Activated CD4-positive, alpha-beta T cell treated with anti-CD3 and anti-CD28 coated beads, Interleukin-2, Interleukin-4, amounts not matched to agents 100 ng/mL and 50 ng/mL, durations not matched to agents 16 hours and 8 hours (primary cell): Measurements from ENCODE around the gene ASPSCR1.

Experiments used
- DNase-seq: peaks from one replicate; pipeline ENCODE4 v3.0.0-alpha.2; 2020; ENCODE audit warnings: low spot score

ASPSCR1 gene

GRCh38 chr17:82013341-82013740, 35.9 kb downstream of the ASPSCR1 start:
- DNase-seq, result no peak

DNA sequence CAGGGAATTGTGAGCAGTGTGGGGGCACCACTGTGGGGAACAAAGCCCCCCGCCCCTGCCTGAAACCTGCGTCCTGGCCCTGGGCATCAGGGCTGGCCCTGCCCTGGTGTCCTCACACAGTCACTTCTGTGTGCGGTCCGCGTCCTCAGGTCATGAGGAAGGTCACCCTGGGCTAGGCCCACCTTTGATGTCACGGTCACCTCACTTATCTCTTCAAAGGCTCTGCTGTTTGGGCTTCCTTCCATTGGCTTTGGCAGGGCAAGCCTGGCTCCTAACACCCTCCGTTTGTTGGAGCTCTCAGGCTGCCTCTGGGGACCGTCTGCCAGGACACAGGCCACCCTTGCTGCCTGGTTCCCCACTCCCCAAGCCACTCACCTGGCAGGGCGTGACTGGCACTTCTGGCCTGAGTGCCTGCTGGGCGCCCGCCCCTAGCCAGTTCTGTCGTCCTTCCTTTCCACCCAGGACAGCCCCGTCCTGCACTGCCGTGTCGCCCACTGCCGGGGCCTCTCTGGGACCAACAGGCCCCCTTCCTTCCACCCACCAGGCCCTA, 36.4 kb downstream of the ASPSCR1 start:
- DNase-seq, result no peak

DNA sequence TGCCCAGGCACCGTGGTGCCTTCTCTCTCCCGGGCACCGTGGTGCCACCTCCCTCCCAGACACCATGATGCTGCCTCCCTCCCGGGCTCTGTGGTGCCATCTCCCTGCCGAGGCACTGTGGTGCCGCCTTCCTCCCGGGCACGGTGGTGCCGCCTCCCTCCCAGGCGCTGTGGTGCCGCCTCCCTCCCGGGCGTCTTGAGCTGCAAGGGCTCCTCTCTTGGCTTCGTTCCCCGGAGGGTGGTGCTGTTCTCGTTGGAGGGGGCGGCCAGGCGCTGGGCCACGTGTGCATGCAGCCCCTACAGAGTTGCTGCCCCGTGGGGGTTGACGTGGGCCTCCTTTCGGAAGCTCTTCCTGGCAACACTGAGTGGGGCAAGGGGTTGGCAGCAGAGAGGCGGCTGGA, 37.0 kb downstream of the ASPSCR1 start:
- DNase-seq, result no peak

- no peak for DNase-seq
Measured at GRCh38 chr17:82014971-82015310, 37.5 kb downstream of the ASPSCR1 start.

- no peak for DNase-seq
Measured at GRCh38 chr17:82015311-82015971, 38.0 kb downstream of the ASPSCR1 start.

- no peak for DNase-seq
Measured at GRCh38 chr17:82016061-82016874, 38.8 kb downstream of the ASPSCR1 start.

GRCh38 chr17:82016875-82017459, 39.5 kb downstream of the ASPSCR1 start:
- no peak for DNase-seq

DNA sequence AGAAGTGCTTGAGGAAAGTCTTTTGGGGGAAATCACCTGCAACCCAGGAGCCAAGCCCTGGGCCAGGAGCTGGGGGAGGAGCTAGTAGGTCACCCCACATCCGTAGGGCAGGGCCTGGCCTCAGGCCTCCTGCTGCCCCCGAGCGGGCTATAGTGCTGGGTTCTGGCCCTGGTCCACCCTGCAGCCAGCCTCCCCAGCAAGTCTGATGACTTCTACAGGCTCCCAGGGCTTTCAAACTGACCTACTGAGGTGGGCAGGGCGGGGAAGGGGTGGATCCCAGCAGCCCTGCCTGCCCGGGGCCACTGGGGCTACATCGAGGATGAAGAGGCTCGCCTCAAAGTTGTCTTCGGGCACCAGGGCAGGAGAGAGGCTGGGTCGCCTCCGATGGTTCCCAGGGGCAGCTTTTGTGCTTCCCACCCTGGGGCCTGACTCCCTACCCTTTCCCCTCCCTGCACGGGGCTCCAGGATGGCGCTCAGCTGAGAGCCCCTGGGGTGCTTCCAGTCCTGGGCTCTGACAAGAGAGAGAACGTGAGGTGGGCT, 40.3 kb downstream of the ASPSCR1 start:
- no peak for DNase-seq

DNA sequence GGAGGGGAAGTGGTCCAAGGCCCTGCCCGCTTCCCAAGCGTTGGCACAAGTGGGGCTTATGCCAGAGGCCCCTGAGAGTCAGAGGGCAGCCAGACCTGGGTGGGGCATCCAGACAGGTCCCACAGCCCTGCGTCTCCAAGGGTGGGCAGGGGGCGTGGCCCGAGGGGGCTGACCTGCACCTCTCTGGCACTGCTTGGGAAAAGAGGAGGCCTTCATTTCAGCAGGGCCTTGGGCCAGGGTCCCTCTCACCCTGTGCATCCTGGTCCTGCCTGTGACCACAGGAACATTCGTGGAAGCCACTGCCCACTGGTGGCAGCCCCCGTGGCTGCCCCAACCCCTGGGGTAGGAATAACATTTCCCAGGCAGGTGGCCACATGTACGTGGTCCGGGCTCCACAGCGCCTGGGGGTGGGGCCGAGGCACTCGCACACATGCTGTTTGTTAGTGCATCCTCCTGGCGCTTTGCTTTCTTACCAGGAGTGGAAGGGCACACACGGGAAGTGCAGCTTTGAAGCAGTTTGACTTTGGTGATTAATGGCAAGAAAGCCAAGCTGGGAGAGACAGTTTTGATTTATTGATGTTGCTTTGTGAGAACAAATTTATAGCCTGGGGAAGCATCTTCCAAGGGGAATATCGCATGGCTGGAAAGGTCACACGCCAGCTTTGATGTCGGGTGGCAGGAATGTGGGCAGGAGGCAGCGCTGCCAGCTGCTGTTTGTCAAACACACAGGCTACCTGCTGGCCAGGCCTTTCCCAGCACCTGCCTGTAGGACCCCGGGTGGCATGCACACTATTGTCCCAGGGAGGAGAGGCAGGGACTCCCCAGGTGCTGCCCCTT, 40.9 kb downstream of the ASPSCR1 start:
- DNase-seq, result no peak

DNA sequence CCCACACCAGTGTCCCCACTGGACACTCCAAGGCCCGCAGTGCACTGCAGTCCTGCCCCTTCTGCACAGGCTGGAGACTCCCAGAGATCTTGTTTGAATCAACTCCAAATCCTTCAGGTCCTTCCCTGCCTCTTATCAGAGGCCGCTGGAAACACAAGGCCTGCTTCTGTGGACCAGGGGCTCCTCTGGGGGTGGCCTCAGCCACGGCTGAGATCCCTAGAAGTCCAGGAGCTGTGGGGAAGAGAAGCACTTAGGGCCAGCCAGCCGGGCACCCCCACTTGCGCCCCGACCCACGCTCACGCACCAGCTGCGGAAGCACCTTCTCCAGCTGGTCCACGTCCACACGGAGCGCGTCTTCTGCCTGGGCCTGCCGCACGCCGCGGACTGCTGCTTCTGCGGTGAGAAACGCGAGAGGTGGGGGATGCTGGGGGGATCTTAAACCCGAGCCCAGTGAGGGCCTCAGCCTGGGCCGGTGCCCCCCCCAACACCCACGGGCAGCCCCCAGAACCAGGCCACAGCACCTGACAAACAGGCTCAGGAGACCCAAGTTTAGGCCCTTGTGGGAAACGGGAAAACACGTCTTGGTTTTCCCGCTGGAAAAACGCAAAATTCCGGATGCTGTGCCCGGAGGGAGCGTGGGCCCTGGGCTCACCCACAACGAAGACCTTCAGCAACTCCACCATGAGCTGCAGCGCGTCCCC, 41.7 kb downstream of the ASPSCR1 start:
- no peak for DNase-seq

- DNase-seq, result peak; percentile 79
Measured at GRCh38 chr17:82019690-82020571, 42.5 kb downstream of the ASPSCR1 start.

DNA sequence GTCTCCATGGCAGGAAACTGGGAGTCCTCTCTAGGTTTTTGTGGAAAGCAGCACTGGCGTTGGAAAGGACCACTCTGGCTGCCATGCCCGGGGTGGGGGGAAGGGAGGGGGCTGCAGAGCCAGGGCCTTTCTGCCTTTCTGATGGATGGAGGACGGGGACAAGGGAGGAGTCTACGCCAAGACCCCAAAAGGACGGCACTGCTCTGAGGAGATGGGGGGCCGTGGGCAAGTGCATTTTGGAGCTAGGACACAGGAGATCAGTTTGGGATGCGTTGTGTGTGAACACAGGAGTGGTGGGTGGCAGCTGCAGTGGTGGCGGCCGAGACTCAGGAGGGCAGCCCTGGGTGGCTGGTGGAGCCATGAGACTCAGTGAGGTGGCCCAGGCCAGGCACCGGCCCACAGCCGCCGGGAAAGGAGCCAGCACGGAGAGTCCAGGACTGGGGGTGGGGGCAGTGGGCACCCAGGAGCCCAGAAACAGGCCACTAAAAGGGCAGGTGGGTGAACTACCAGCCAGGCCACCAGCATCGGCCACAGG, 43.2 kb downstream of the ASPSCR1 start:
- DNase-seq, result no peak

- DNase-seq, result peak; percentile 51
Measured at GRCh38 chr17:82021107-82021899, 43.9 kb downstream of the ASPSCR1 start.

- DNase-seq, result no peak
Measured at GRCh38 chr17:82021900-82022309, 44.5 kb downstream of the ASPSCR1 start.

- DNase-seq, result no peak
Measured at GRCh38 chr17:82022310-82022980, 45.0 kb downstream of the ASPSCR1 start, which contains the start of gene CENPX. Gene CENPX, minus strand, starts transcription at chr17:82022878. Its CDS starts 17 bp downstream, at chr17:82022861.

- peak; percentile 100 for DNase-seq
Measured at GRCh38 chr17:82022981-82023446, 45.6 kb downstream of the ASPSCR1 start, which contains the start of gene LRRC45. Gene LRRC45, plus strand, starts transcription at chr17:82023305. Its CDS starts 339 bp downstream, at chr17:82023644.

GRCh38 chr17:82023447-82024241, 46.2 kb downstream of the ASPSCR1 start:
- no peak for DNase-seq
